DND-41 (cell line): ENCODE results near the gene PPM1D.
"Not testable (repeated sequence)": the region's sequence is repeated elsewhere in the genome, so short reads cannot be mapped to it uniquely, and the experiment has no call there.

Experiments used
- ATAC-seq: fragments of 200-7000 bp; cut with Tn5 transposase; 3 replicates; pipeline ENCODE4 v1.9.1; 2021; ENCODE audit warnings: low read depth; ENCODE audit not compliant: insufficient read depth
- DNase-seq: peaks from one replicate; pipeline ENCODE4 v3.0.0-alpha.2; 2020
- H2AFZ ChIP-seq: 2 replicates; pipeline ENCODE4 v1.6.0; 2012; ENCODE audit warnings: low read depth, low read length
- H3K27ac ChIP-seq: 2 replicates; pipeline ENCODE4 v1.5.1; 2012; ENCODE audit warnings: low read length, inconsistent platforms
- H3K27me3 ChIP-seq: fragments of 200-600 bp; sonication (generic); 2 replicates; pipeline ENCODE4 v1.6.0; 2012; ENCODE audit warnings: low read length, mild to moderate bottlenecking, inconsistent platforms; ENCODE audit not compliant: insufficient read depth, poor library complexity
- H3K36me3 ChIP-seq: 2 replicates; pipeline ENCODE4 v1.5.1; 2012; ENCODE audit warnings: low read length, inconsistent platforms; ENCODE audit not compliant: insufficient read depth
- H3K4me1 ChIP-seq: 2 replicates; pipeline ENCODE4 v1.5.1; 2012; ENCODE audit warnings: mild to moderate bottlenecking, low read length; ENCODE audit not compliant: insufficient read depth
- H3K4me2 ChIP-seq: 2 replicates; pipeline ENCODE4 v1.6.0; 2012; ENCODE audit warnings: mild to moderate bottlenecking, moderate library complexity, low read length, inconsistent platforms; ENCODE audit not compliant: insufficient read depth
- H3K4me3 ChIP-seq, 2 experiments: fragments of 200-600 bp in 1 of 2; shearing (Covaris generic) in 1 of 2; 2 replicates each; pipeline ENCODE4 v1.5.1; 2012 to 2016; ENCODE audit warnings: inconsistent platforms in 2 of 2, low read length in 2 of 2, mild to moderate bottlenecking in 2 of 2, low read depth in 1 of 2, moderate library complexity in 1 of 2
- H3K79me2 ChIP-seq: 2 replicates; pipeline ENCODE4 v1.6.0; 2012; ENCODE audit warnings: low read length, inconsistent platforms; ENCODE audit not compliant: insufficient read depth
- H3K9ac ChIP-seq: 2 replicates; pipeline ENCODE4 v1.6.0; 2012; ENCODE audit warnings: low read depth, mild to moderate bottlenecking, inconsistent platforms, low read length, moderate library complexity
- H3K9me3 ChIP-seq: 2 replicates; pipeline ENCODE4 v1.5.1; 2012; ENCODE audit warnings: low read length, moderate library complexity, mild to moderate bottlenecking, inconsistent platforms; ENCODE audit not compliant: insufficient read depth, severe bottlenecking
- H4K20me1 ChIP-seq: 2 replicates; pipeline ENCODE4 v1.6.0; 2012; ENCODE audit warnings: low read length; ENCODE audit not compliant: insufficient read depth
- EZH2 ChIP-seq: IDR thresholded peaks from 3 replicates; pipeline ENCODE4 v1.6.1; 2012; ENCODE audit warnings: borderline replicate concordance, low read depth, mild to moderate bottlenecking, moderate library complexity, low read length, inconsistent platforms; ENCODE audit not compliant: severe bottlenecking
- TF ChIP-seq, protein P1 (sequence below): IDR thresholded peaks from 2 replicates; pipeline ENCODE4 v1.5.1; 2012; ENCODE audit warnings: borderline replicate concordance, low read length, moderate library complexity, mild to moderate bottlenecking; ENCODE audit not compliant: poor library complexity, severe bottlenecking; ENCODE audit errors: extremely low read depth

Gene PPM1D

DNA sequence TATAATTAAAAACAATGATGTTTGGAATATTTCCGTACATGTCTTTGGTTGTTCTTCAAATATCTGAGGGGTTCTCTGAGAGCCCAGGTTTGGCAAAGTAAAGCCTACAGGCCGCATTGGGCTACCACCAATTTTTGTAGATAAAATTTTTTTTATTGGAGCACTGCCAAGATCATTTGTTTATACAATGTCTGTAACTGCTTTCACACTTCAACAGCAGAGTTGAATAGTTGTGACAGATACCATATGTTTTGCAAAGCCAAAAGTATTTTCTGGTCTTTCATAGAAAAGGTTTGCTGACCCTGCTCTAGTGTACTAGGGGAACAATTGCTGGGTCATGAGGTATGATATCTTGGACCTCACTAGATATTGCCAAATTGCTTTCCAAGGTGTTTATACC is 10.5 kb downstream of the PPM1D start:
- no peak for TF ChIP-seq EZH2
- TF ChIP-seq, protein P1, sequence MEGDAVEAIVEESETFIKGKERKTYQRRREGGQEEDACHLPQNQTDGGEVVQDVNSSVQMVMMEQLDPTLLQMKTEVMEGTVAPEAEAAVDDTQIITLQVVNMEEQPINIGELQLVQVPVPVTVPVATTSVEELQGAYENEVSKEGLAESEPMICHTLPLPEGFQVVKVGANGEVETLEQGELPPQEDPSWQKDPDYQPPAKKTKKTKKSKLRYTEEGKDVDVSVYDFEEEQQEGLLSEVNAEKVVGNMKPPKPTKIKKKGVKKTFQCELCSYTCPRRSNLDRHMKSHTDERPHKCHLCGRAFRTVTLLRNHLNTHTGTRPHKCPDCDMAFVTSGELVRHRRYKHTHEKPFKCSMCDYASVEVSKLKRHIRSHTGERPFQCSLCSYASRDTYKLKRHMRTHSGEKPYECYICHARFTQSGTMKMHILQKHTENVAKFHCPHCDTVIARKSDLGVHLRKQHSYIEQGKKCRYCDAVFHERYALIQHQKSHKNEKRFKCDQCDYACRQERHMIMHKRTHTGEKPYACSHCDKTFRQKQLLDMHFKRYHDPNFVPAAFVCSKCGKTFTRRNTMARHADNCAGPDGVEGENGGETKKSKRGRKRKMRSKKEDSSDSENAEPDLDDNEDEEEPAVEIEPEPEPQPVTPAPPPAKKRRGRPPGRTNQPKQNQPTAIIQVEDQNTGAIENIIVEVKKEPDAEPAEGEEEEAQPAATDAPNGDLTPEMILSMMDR: no peak
- no peaks in the 10 kb centered on the region for H3K9me3 ChIP-seq
- no peaks in the 10 kb centered on the region; the same call in 1 of the 2 replicates for H3K36me3 ChIP-seq
- DNase-seq (no peak), ATAC-seq (no peak)
- H3K4me3 ChIP-seq: no peak overlapping the region
- H3K27me3 ChIP-seq: no peaks in the 10 kb centered on the region
- H2AFZ ChIP-seq: no peak overlapping the region
- peaks cover 98% of the 10 kb centered on the region for H3K79me2 ChIP-seq
- no peak overlapping the region for H3K27ac ChIP-seq
- H3K4me1 ChIP-seq: 0 out of 2 replicates have a peak, but pooled peaks cover 4% of the 10 kb centered on the region
- no peak overlapping the region for H3K9ac ChIP-seq
- peaks cover 64% of the 10 kb centered on the region for H4K20me1 ChIP-seq
- no peak overlapping the region for H3K4me2 ChIP-seq

DNA sequence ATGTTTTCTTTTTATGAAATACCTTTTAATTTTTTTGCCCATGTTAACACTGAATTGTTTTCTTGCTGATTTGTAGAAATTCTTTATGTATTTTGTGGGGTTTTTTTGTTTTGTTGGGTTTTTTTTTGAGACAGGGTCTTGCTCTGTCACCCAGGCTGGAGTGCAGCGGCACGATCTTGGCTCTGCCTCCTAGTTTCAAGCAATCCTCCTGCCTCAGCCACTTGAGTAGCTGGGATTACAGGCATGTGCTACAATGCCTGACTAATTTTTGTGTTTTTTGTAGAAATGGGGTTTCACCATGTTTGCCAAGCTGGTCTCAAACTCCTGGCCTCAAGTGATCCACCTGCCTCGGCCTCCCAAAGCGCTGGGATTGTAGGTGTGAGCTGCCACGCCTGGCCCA is 11.3 kb downstream of the PPM1D start:
- peaks cover 62% of the 10 kb centered on the region for H4K20me1 ChIP-seq
- H3K9me3 ChIP-seq: not testable (repeated sequence)

DNA sequence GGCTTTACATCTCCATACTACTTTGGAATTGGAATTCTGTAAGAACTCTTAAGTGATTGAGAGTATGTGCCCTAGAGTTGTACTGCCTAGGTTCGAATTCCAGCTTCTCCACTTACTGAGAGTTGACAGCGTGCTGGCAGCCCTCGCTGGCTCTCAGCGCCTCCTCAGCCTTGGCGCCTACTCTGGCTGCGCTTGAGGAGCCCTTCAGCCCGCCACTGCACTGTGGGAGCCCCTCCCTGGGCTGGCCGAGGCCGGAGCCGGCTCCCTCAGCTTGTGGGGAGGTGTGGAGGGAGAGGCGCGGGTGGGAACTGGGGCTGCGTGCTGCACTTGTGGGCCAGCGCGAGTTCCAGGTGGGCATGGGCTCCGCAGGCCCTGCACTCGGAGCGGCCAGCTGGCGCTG is 13.3 kb downstream of the PPM1D start:
- H3K9me3 ChIP-seq: no peaks in the 10 kb centered on the region
- peaks cover 60% of the 10 kb centered on the region for H4K20me1 ChIP-seq
- H3K79me2 ChIP-seq: peaks cover 98% of the 10 kb centered on the region
- H2AFZ ChIP-seq: no peak overlapping the region
- no peak overlapping the region for H3K4me2 ChIP-seq
- TF ChIP-seq EZH2: no peak
- TF ChIP-seq, protein P1: no peak
- H3K4me1 ChIP-seq: 0 out of 2 replicates have a peak, but pooled peaks cover 2% of the 10 kb centered on the region
- H3K27ac ChIP-seq: no peak overlapping the region
- H3K9ac ChIP-seq: no peak overlapping the region
- DNase-seq (no peak), ATAC-seq (no peak)
- H3K36me3 ChIP-seq: peaks cover 11% of the 10 kb centered on the region; the same call in 1 of the 2 replicates
- H3K27me3 ChIP-seq: no peaks in the 10 kb centered on the region
- no peak overlapping the region for H3K4me3 ChIP-seq

More for the DNA sequence above, 11.3 kb downstream of the PPM1D start:
- H2AFZ ChIP-seq, H3K9ac ChIP-seq, H3K36me3 ChIP-seq, H3K27me3 ChIP-seq, H3K4me3 ChIP-seq, DNase-seq, ATAC-seq, H3K4me2 ChIP-seq, H3K4me1 ChIP-seq, H3K27ac ChIP-seq: not testable (repeated sequence)
- peaks cover 98% of the 10 kb centered on the region for H3K79me2 ChIP-seq

DNA sequence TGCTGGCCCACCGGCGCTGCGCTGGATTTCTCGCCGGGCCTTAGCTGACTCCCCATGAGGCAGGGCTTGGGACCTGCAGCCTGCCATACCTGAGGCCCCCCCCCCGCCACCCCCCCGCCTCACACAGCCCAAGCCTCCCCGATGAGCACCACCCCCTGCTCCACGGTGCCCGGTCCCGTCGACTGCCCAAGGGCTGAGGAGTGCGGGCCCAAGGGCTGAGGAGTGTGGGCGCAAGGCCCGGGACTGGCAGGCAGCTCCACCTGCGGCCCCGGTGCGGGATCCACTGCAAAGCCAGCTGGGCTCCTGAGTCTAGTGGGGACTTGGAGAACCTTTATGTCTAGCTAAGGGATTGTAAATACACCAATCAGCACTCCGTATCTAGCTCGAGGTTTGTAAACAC is 13.8 kb downstream of the PPM1D start:
- not testable (repeated sequence) for H3K4me3 ChIP-seq, DNase-seq, ATAC-seq, H3K27me3 ChIP-seq, H3K9me3 ChIP-seq, H3K9ac ChIP-seq, H2AFZ ChIP-seq, H3K4me2 ChIP-seq, H3K4me1 ChIP-seq, H3K27ac ChIP-seq
- Histone ChIP-seq H3K36me3 (peaks cover 11% of the 10 kb centered on the region; the same call in 1 of the 2 replicates), H3K79me2 (peaks cover 100% of the 10 kb centered on the region), H4K20me1 (peaks cover 65% of the 10 kb centered on the region)

DNA sequence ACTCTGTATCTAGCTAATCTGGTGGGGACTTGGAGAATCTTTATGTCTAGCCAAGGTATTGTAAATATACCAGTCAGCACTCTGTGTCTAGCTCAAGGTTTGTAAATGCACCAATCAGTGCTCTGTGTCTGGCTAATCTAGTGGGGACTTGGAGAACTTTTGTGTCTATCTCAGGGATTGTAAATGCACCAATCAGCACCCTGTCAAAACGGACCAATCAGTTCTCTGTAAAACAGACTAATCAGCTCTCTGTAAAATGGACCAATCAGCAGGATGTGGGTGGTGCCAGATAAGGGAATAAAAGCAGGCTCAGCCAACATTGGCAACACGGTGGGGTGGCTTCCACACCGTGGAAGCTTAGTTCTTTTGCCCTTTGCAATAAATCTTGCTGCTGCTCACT is 14.3 kb downstream of the PPM1D start:
- H4K20me1 ChIP-seq: peaks cover 68% of the 10 kb centered on the region
- peaks cover 11% of the 10 kb centered on the region; the same call in 1 of the 2 replicates for H3K36me3 ChIP-seq
- not testable (repeated sequence) for DNase-seq, H3K27ac ChIP-seq, H2AFZ ChIP-seq, ATAC-seq, H3K4me3 ChIP-seq, H3K4me1 ChIP-seq, H3K9me3 ChIP-seq, H3K9ac ChIP-seq, H3K27me3 ChIP-seq, H3K4me2 ChIP-seq
- H3K79me2 ChIP-seq: peaks cover 100% of the 10 kb centered on the region
